Peyer's patch (tissue), 4 donors: Measurements from ENCODE around the gene PNPLA5.

Experiments used
- POLR2A ChIP-seq, 2 donors: fragments of 450-650 bp; IDR thresholded peaks; one replicate each; pipeline ENCODE4 v1.5.1; 2017; ENCODE audit warnings: antibody characterized with exemption in 2 of 2, mild to moderate bottlenecking in 2 of 2, moderate library complexity in 2 of 2
- TF ChIP-seq, protein P1 (sequence below), 6 experiments: fragments of 450-650 bp in 4 of 6; fragments of 200-600 bp in 2 of 6; sonication (generic) in 1 of 6; IDR thresholded peaks; one replicate each; pipeline ENCODE4 v1.5.1; 2017 to 2019; ENCODE audit warnings: antibody characterized with exemption in 6 of 6, mild to moderate bottlenecking in 3 of 6, moderate library complexity in 1 of 6

DNA sequence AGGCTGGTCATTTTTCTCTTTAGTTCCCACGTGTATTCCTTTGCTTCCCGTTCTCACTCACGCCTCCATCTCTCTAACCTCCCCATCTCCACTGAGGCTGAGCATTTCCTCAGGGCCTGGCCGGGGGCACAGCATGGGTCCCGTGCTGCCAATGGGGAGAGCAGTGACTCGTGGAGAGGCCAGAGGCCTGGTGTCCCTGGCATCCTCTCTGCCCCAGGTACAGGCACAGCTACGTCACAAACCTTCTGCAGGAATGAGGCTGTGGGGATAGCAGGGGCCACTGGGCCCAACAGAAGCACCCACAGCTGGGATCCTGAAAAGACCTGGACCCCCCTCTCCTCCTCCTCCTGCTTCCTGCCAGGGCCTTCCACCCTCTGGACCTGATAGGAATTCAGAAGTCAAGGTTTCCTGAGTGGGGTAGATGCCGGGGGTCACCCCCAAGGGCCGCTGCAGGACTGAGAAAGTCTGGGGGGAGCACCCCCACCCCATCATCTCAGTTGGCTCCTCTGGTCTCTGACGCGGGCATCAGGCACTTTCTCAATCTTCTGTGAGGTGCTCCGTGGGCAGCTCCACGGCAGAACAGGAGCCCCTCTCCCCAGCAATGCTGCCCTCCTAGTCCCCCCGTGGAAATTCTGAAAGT lies 11.8 kb downstream of the PNPLA5 start:
- TF ChIP-seq, protein P1, sequence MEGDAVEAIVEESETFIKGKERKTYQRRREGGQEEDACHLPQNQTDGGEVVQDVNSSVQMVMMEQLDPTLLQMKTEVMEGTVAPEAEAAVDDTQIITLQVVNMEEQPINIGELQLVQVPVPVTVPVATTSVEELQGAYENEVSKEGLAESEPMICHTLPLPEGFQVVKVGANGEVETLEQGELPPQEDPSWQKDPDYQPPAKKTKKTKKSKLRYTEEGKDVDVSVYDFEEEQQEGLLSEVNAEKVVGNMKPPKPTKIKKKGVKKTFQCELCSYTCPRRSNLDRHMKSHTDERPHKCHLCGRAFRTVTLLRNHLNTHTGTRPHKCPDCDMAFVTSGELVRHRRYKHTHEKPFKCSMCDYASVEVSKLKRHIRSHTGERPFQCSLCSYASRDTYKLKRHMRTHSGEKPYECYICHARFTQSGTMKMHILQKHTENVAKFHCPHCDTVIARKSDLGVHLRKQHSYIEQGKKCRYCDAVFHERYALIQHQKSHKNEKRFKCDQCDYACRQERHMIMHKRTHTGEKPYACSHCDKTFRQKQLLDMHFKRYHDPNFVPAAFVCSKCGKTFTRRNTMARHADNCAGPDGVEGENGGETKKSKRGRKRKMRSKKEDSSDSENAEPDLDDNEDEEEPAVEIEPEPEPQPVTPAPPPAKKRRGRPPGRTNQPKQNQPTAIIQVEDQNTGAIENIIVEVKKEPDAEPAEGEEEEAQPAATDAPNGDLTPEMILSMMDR (IDR thresholded peaks at IDR 0.05) = no peak
- TF ChIP-seq POLR2A (IDR thresholded peaks at IDR 0.05) = no peak
